ENCODE measurements around the gene CHRNA10. TPM values are rescaled to one million over a fixed set of nuclear protein-coding genes. Genes with fewer than 3 reads are reported as not detected.

Gene CHRNA10
- total and polyA plus RNA-seq, 2 of the 13 experiments (the other 11 are each of a cell fraction or from before 2014, with no cell fraction given): 0.53 to 0.71 TPM

DNA sequence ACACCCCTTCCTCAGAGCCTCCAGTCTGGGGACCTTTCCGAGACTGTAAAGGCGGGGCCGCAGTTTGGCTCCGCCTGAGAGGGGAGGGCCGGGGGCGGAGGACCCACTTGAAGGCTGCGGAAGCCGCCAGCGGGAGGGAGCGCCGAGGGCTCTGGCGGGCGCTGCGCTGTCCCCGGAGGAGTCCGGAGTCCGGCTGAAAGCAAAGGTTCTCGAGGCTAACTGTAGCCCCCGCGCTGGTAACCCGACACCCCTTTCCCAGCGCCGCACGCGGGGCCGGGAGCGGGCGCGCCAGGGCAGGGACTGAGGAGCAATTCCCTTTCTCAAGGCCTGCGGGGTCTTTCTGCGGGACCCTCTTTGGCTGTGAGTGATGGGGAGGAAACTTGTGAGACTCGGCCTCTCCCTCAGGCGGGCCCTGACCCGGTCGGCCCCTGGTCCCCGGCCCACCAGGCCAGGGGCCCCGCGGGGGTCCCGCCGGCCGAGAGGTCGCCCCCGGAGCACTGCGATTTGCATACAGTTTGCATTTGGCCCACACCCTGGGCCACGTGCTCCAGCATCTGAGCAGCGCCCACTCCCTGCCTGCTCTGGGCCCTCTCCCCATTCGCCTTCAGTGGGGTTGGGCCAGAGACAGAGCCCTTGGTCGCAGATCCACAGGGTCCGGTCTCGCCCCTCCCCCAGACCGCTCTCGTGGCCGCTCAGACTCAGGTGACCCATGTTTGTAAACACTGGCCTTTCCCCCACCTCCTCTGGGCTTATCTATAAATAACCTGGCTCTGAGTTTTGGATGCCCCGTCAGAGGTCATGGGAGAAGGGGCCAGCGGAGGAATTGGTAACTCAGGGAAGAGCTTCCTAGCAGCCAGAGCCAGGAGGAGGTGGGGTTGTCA, 28.9 kb downstream of the CHRNA10 start (continued):
- TF ChIP-seq ZNF20 (CRISPR knock-in tag; IDR thresholded peaks at IDR 0.05): no peak
- TF ChIP-seq, protein P1, sequence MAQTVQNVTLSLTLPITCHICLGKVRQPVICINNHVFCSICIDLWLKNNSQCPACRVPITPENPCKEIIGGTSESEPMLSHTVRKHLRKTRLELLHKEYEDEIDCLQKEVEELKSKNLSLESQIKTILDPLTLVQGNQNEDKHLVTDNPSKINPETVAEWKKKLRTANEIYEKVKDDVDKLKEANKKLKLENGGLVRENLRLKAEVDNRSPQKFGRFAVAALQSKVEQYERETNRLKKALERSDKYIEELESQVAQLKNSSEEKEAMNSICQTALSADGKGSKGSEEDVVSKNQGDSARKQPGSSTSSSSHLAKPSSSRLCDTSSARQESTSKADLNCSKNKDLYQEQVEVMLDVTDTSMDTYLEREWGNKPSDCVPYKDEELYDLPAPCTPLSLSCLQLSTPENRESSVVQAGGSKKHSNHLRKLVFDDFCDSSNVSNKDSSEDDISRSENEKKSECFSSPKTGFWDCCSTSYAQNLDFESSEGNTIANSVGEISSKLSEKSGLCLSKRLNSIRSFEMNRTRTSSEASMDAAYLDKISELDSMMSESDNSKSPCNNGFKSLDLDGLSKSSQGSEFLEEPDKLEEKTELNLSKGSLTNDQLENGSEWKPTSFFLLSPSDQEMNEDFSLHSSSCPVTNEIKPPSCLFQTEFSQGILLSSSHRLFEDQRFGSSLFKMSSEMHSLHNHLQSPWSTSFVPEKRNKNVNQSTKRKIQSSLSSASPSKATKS (CRISPR knock-in tag; IDR thresholded peaks at IDR 0.05): no peak
- no peak for TF ChIP-seq ARNT2 (CRISPR knock-in tag; IDR thresholded peaks at IDR 0.05; ENCODE audit: low read depth)
- TF ChIP-seq, protein P2, sequence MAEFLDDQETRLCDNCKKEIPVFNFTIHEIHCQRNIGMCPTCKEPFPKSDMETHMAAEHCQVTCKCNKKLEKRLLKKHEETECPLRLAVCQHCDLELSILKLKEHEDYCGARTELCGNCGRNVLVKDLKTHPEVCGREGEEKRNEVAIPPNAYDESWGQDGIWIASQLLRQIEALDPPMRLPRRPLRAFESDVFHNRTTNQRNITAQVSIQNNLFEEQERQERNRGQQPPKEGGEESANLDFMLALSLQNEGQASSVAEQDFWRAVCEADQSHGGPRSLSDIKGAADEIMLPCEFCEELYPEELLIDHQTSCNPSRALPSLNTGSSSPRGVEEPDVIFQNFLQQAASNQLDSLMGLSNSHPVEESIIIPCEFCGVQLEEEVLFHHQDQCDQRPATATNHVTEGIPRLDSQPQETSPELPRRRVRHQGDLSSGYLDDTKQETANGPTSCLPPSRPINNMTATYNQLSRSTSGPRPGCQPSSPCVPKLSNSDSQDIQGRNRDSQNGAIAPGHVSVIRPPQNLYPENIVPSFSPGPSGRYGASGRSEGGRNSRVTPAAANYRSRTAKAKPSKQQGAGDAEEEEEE (CRISPR knock-in tag; IDR thresholded peaks at IDR 0.05; ENCODE audit: borderline replicate concordance): no peak
- TF ChIP-seq ZNF510 (CRISPR knock-in tag; IDR thresholded peaks at IDR 0.05; ENCODE audit: low read depth): no peak
- TF ChIP-seq RFX1 (IDR thresholded peaks at IDR 0.05): no peak
- no peak for TF ChIP-seq TP53 (CRISPR knock-in tag; conservative IDR thresholded peaks at IDR 0.05)
- no peak for TF ChIP-seq NFE2L1 (CRISPR knock-in tag; IDR thresholded peaks at IDR 0.05; ENCODE audit: borderline replicate concordance)
- TF ChIP-seq FOSL1 (CRISPR knock-in tag; IDR thresholded peaks at IDR 0.05; ENCODE audit: borderline replicate concordance): no peak
- peak; percentile 68 for TF ChIP-seq MYC (CRISPR knock-in tag; IDR thresholded peaks at IDR 0.05; ENCODE audit: borderline replicate concordance)
- TF ChIP-seq, protein P3, sequence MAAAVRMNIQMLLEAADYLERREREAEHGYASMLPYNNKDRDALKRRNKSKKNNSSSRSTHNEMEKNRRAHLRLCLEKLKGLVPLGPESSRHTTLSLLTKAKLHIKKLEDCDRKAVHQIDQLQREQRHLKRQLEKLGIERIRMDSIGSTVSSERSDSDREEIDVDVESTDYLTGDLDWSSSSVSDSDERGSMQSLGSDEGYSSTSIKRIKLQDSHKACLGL (CRISPR knock-in tag; IDR thresholded peaks at IDR 0.05): peak; percentile 29; the same call in 1 of the 2 replicates
- no peak for TF ChIP-seq ATRX (CRISPR knock-in tag; IDR thresholded peaks at IDR 0.05; ENCODE audit: borderline replicate concordance)
- 0 out of 2 replicates have a peak, but pooled peaks have one; percentile 17 for TF ChIP-seq NFYB (CRISPR knock-in tag; IDR thresholded peaks at IDR 0.05)
- TF ChIP-seq NBN (conservative IDR thresholded peaks at IDR 0.05): no peak
- TF ChIP-seq ZNF547 (CRISPR knock-in tag; IDR thresholded peaks at IDR 0.05): no peak
- TF ChIP-seq HINFP (CRISPR knock-in tag; IDR thresholded peaks at IDR 0.05; ENCODE audit: low read depth): peak; percentile 66; the same call in 1 of the 2 replicates
- no peak for TF ChIP-seq ATF7-NPFF (CRISPR knock-in tag; IDR thresholded peaks at IDR 0.05; ENCODE audit: low read depth)
- no peak for TF ChIP-seq ZNF33B (CRISPR knock-in tag; IDR thresholded peaks at IDR 0.05)
- TF ChIP-seq ZNF605 (CRISPR knock-in tag; IDR thresholded peaks at IDR 0.05): no peak
- TF ChIP-seq RXRA (CRISPR knock-in tag; IDR thresholded peaks at IDR 0.05): no peak; the same call in 1 of the 2 replicates
- no peak for TF ChIP-seq GLMP (CRISPR knock-in tag; IDR thresholded peaks at IDR 0.05; ENCODE audit: borderline replicate concordance)
- TF ChIP-seq ZNF235 (CRISPR knock-in tag; IDR thresholded peaks at IDR 0.05; ENCODE audit: borderline replicate concordance): no peak
- TF ChIP-seq SRSF4 (IDR thresholded peaks at IDR 0.05; ENCODE audit: low read depth, low read length, poor library complexity, severe bottlenecking): no peak
